HEK293 (cell line): ENCODE results near the gene ZFP1.

ENCODE experiments used
- CTCF ChIA-PET: fragments of 350-600 bp; formaldehyde crosslinking; extraction: SDS; loops from one replicate; lab custom pipeline; 2021; ENCODE audit warnings: antibody characterized with exemption; lab: Yijun Ruan, JAX
- POLR2A ChIA-PET: fragments of 300-600 bp; formaldehyde crosslinking; extraction: SDS; loops from one replicate; lab custom pipeline; 2020; ENCODE audit warnings: antibody characterized with exemption, inconsistent platforms; lab: Yijun Ruan, JAX
- H3K27ac ChIP-seq: fragments of 200-500 bp; sonication (Bioruptor generic); 2 replicates; pipeline ENCODE4 v1.5.1; 2014; ENCODE audit warnings: low read depth, low read length, control low read depth, inconsistent platforms; ENCODE audit errors: extremely low read depth
- H3K36me3 ChIP-seq, 2 experiments: fragments of 200-500 bp in 1 of 2; sonication (Bioruptor generic) in 1 of 2; 1 replicate in 1 of 2; 2 replicates in 1 of 2; pipeline ENCODE4 v1.5.1; 2014 to 2017; ENCODE audit warnings: inconsistent platforms in 2 of 2, low read length in 2 of 2; ENCODE audit not compliant: control insufficient read depth in 2 of 2, insufficient read depth in 1 of 2
- H3K4me1 ChIP-seq: fragments of 200-500 bp; sonication (Bioruptor generic); 2 replicates; pipeline ENCODE4 v1.5.1; 2014; ENCODE audit warnings: mild to moderate bottlenecking, low read length, inconsistent platforms; ENCODE audit not compliant: control insufficient read depth, insufficient read depth
- H3K4me3 ChIP-seq: 2 replicates; pipeline ENCODE4 v1.5.1; 2011; ENCODE audit warnings: low read depth, mild to moderate bottlenecking, control low read depth, low read length, moderate library complexity
- H3K9me3 ChIP-seq: fragments of 200-500 bp; sonication (Bioruptor generic); 2 replicates; pipeline ENCODE4 v1.5.1; 2014; ENCODE audit warnings: low read depth, low read length, inconsistent platforms; ENCODE audit not compliant: control insufficient read depth, insufficient read depth
- BCL11B ChIP-seq: fragments of 450-650 bp; formaldehyde crosslinking; IDR thresholded peaks from 2 replicates; pipeline ENCODE4 v1.5.1; 2016; ENCODE audit warnings: low read depth, missing biosample characterization, missing genetic modification characterization
- BCL6B ChIP-seq: fragments of 450-650 bp; formaldehyde crosslinking; IDR thresholded peaks from 2 replicates; pipeline ENCODE4 v1.5.1; 2017; ENCODE audit warnings: missing biosample characterization, missing genetic modification characterization
- EGR2 ChIP-seq: fragments of 450-650 bp; formaldehyde crosslinking; IDR thresholded peaks from 2 replicates; pipeline ENCODE4 v1.5.1; 2016; ENCODE audit warnings: low read depth, missing biosample characterization, missing genetic modification characterization
- GLIS1 ChIP-seq: fragments of 450-650 bp; formaldehyde crosslinking; IDR thresholded peaks from 2 replicates; pipeline ENCODE4 v1.5.1; 2016; ENCODE audit warnings: missing biosample characterization, missing genetic modification characterization
- HOXD13 ChIP-seq: sonication (generic); formaldehyde crosslinking; IDR thresholded peaks from 2 replicates; pipeline ENCODE4 v1.8.0; 2022; ENCODE audit warnings: missing genetic modification reagents, borderline replicate concordance
- KLF10 ChIP-seq: fragments of 450-650 bp; IDR thresholded peaks from 2 replicates; pipeline ENCODE4 v1.5.1; 2018; ENCODE audit warnings: missing biosample characterization, mild to moderate bottlenecking, missing genetic modification characterization
- MYNN ChIP-seq: fragments of 450-650 bp; formaldehyde crosslinking; IDR thresholded peaks from 2 replicates; pipeline ENCODE4 v1.5.1; 2016; ENCODE audit warnings: missing biosample characterization, missing genetic modification characterization, borderline replicate concordance
- OVOL3 ChIP-seq: fragments of 450-650 bp; formaldehyde crosslinking; IDR thresholded peaks from 2 replicates; pipeline ENCODE4 v1.5.1; 2016; ENCODE audit warnings: missing biosample characterization, missing genetic modification characterization
- PRDM6 ChIP-seq: fragments of 450-650 bp; formaldehyde crosslinking; IDR thresholded peaks from 2 replicates; pipeline ENCODE4 v1.5.1; 2017; ENCODE audit warnings: missing biosample characterization, missing genetic modification characterization
- REPIN1 ChIP-seq: fragments of 450-650 bp; formaldehyde crosslinking; IDR thresholded peaks from 2 replicates; pipeline ENCODE4 v1.5.1; 2017; ENCODE audit warnings: missing biosample characterization, missing genetic modification characterization, low read depth
- SETDB1 ChIP-seq: IDR thresholded peaks from one replicate; pipeline ENCODE4 v1.6.1; 2017; ENCODE audit warnings: mild to moderate bottlenecking, low read length, moderate library complexity, mixed read lengths; ENCODE audit not compliant: insufficient read length
- WT1 ChIP-seq: fragments of 450-650 bp; formaldehyde crosslinking; IDR thresholded peaks from 2 replicates; pipeline ENCODE4 v1.5.1; 2016; ENCODE audit warnings: missing biosample characterization, missing genetic modification characterization
- ZBTB20 ChIP-seq: fragments of 450-650 bp; formaldehyde crosslinking; IDR thresholded peaks from 2 replicates; pipeline ENCODE4 v1.5.1; 2016; ENCODE audit warnings: missing biosample characterization, missing genetic modification characterization
- ZFHX2 ChIP-seq: fragments of 450-650 bp; formaldehyde crosslinking; conservative IDR thresholded peaks from 2 replicates; pipeline ENCODE4 v1.5.1; 2016; ENCODE audit warnings: missing biosample characterization, missing genetic modification characterization
- ZIC2 ChIP-seq: fragments of 450-650 bp; formaldehyde crosslinking; IDR thresholded peaks from 2 replicates; pipeline ENCODE4 v1.5.1; 2016; ENCODE audit warnings: missing biosample characterization, missing genetic modification characterization
- ZNF18 ChIP-seq: fragments of 450-650 bp; formaldehyde crosslinking; IDR thresholded peaks from 2 replicates; pipeline ENCODE4 v1.5.1; 2016; ENCODE audit warnings: missing biosample characterization, missing genetic modification characterization
- ZNF280C ChIP-seq: fragments of 450-650 bp; formaldehyde crosslinking; IDR thresholded peaks from 2 replicates; pipeline ENCODE4 v1.5.1; 2016; ENCODE audit warnings: missing biosample characterization, missing genetic modification characterization
- ZNF324 ChIP-seq: fragments of 450-650 bp; formaldehyde crosslinking; IDR thresholded peaks from 2 replicates; pipeline ENCODE4 v1.5.1; 2016; ENCODE audit warnings: missing biosample characterization, missing genetic modification characterization
- ZNF366 ChIP-seq: fragments of 450-650 bp; formaldehyde crosslinking; conservative IDR thresholded peaks from 2 replicates; pipeline ENCODE4 v1.5.1; 2016; ENCODE audit warnings: missing biosample characterization, missing genetic modification characterization
- ZNF423 ChIP-seq: fragments of 450-650 bp; formaldehyde crosslinking; IDR thresholded peaks from 2 replicates; pipeline ENCODE4 v1.5.1; 2016; ENCODE audit warnings: missing biosample characterization, missing genetic modification characterization
- ZNF426 ChIP-seq: fragments of 450-650 bp; formaldehyde crosslinking; IDR thresholded peaks from 2 replicates; pipeline ENCODE4 v1.5.1; 2017; ENCODE audit warnings: missing biosample characterization, missing genetic modification characterization, mild to moderate bottlenecking, inconsistent platforms, moderate library complexity
- ZNF548 ChIP-seq: fragments of 450-650 bp; formaldehyde crosslinking; IDR thresholded peaks from 2 replicates; pipeline ENCODE4 v1.5.1; 2016; ENCODE audit warnings: missing biosample characterization, missing genetic modification characterization
- ZNF596 ChIP-seq: fragments of 450-650 bp; IDR thresholded peaks from 2 replicates; pipeline ENCODE4 v1.5.0; 2018; ENCODE audit warnings: missing biosample characterization, mild to moderate bottlenecking, missing genetic modification characterization, moderate library complexity
- ZNF701 ChIP-seq: fragments of 450-650 bp; formaldehyde crosslinking; IDR thresholded peaks from 2 replicates; pipeline ENCODE4 v1.5.1; 2016; ENCODE audit warnings: missing biosample characterization, missing genetic modification characterization
- ZNF777 ChIP-seq: fragments of 450-650 bp; formaldehyde crosslinking; IDR thresholded peaks from 2 replicates; pipeline ENCODE4 v1.5.1; 2017; ENCODE audit warnings: missing biosample characterization, missing genetic modification characterization, borderline replicate concordance
- ZNF843 ChIP-seq: fragments of 450-650 bp; formaldehyde crosslinking; IDR thresholded peaks from 2 replicates; pipeline ENCODE4 v1.5.1; 2016; ENCODE audit warnings: missing biosample characterization, missing genetic modification characterization
- ZSCAN16 ChIP-seq: fragments of 450-650 bp; formaldehyde crosslinking; IDR thresholded peaks from 2 replicates; pipeline ENCODE4 v1.5.1; 2016; ENCODE audit warnings: missing biosample characterization, missing genetic modification characterization

Gene ZFP1

DNA sequence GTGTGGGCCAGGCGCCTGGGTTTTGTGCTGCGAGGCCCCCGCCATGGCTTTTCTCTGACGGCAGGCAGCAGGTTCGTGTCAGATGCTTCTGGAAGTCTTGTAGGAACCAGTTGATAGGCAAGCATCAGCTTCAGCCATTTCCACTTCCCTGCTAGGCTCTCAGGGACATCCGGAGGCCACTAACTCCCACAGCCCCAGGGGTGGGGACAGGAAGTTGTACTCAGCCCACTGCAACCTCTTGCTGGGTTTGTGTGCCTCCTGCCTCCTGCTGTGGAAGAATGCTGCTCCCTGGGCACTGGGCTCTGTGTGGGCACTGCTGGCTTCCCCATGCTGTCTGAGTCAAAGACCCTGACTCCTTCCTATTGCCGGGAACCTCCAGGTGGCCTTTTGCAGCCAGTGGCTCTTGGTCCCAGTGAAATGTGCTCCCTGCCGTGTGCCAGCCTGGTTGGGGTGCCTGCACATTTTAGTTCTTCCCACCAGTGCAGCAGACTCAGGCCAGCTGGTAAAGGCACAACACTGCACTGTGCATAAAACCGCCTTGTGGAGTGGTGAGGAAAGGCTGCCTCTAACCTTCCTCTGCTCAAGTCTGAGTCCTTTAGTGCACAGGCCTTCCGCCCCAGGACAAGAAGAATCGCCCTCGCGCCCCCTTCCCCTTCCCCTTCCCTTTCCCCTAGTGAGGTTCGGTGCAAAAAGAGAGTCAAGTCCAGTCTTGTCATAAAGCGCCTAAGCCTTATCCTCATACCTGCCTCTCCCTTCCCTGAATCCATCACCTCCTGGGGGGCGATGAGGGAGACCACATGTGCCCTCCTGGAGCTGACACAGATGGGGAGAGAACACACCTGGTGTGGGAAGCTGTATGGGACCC, 48.4 kb upstream of the ZFP1 start:
- TF ChIP-seq ZFHX2 (tag by site-specific recombination): peak; percentile 67
- TF ChIP-seq ZNF423 (tag by site-specific recombination): no peak
- peak; percentile 56 for TF ChIP-seq ZBTB20 (tag by site-specific recombination)
- TF ChIP-seq EGR2 (tag by site-specific recombination): peak; percentile 60
- peak; percentile 97 for TF ChIP-seq ZIC2 (tag by site-specific recombination)
- TF ChIP-seq GLIS1 (tag by site-specific recombination): peak; percentile 39
- TF ChIP-seq, all 188 proteins: peak for 5
- Histone ChIP-seq H3K36me3 (no peaks in the 10 kb centered on the region), H3K9me3 (no peaks in the 10 kb centered on the region), H3K27ac (no peak overlapping the region), H3K4me3 (no peak overlapping the region), H3K4me1 (no peaks in the 10 kb centered on the region)
- CTCF ChIA-PET: interaction anchor here (0.6 to 3.7 kb wide), 3 partner anchors 10 to 482 kb away, joined by 3 to 23 read pairs (median 5); no protein-coding TSS in a partner anchor
- POLR2A ChIA-PET: interaction anchor here (0.6 kb wide), 1 partner anchor 13 kb away, joined by 4 read pairs; no protein-coding TSS in a partner anchor

DNA sequence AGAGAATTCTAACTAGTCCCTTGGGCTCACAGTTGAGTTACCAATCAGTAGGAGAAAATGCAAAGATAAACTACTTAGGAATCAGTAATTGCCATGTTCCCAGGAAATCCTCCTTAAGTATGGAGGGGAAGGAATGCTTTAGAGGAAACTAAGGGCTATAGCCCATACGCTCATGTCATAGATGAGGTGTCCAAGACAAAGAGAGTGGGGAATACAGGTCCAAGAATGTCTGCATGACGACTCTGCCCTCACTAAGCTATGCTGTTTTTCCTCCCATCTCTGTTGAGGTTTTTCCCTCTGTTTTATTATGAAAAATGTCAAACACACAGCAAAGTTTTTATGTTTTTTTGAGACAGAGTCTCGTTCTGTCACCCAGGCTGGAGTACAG, 47.7 kb upstream of the ZFP1 start:
- H3K36me3 ChIP-seq: no peaks in the 10 kb centered on the region
- no peak overlapping the region for H3K4me3 ChIP-seq
- no peaks in the 10 kb centered on the region for H3K9me3 ChIP-seq
- H3K27ac ChIP-seq: no peak overlapping the region
- ChIA-PET CTCF (interaction anchor here (0.6 to 1.4 kb wide), 2 partner anchors 11 to 481 kb away, joined by 3 to 5 read pairs; no protein-coding TSS in a partner anchor), POLR2A (no interaction called here)
- TF ChIP-seq MYNN (tag by site-specific recombination) (no peak), ZNF548 (tag by site-specific recombination) (no peak), HOXD13 (no peak), ZNF366 (tag by site-specific recombination) (no peak), ZNF426 (no peak), BCL11B (tag by site-specific recombination) (no peak), SETDB1 (no peak), ZNF18 (no peak), OVOL3 (tag by site-specific recombination) (no peak), ZNF843 (tag by site-specific recombination) (no peak), ZNF701 (tag by site-specific recombination) (no peak), WT1 (tag by site-specific recombination) (no peak), BCL6B (no peak), REPIN1 (tag by site-specific recombination) (no peak)
- no peaks in the 10 kb centered on the region for H3K4me1 ChIP-seq

- Histone ChIP-seq H3K36me3 (no peaks in the 10 kb centered on the region), H3K4me1 (no peaks in the 10 kb centered on the region), H3K27ac (no peak overlapping the region), H3K4me3 (no peak overlapping the region), H3K9me3 (no peaks in the 10 kb centered on the region)
- ChIA-PET CTCF (no interaction called here), POLR2A (no interaction called here)
- TF ChIP-seq PRDM6 (tag by site-specific recombination): no peak
- TF ChIP-seq ZNF324 (tag by site-specific recombination): no peak
- no peak for TF ChIP-seq KLF10 (tag by site-specific recombination)
- TF ChIP-seq ZNF280C (tag by site-specific recombination): no peak
- no peak for TF ChIP-seq ZSCAN16 (tag by site-specific recombination)
- TF ChIP-seq ZNF596: no peak
- no peak for TF ChIP-seq ZNF777
These were observed 46.7 kb upstream of the ZFP1 start for GRCh38 chr16:75101635-75102034.
